OCI-LY1 (cell line): Measurements from ENCODE around the gene SHISA4.

Experiments
- H2AFZ ChIP-seq: fragments of 200-600 bp; sonication (generic), shearing (Covaris generic); 2 replicates; pipeline ENCODE4 v1.6.0; 2014; ENCODE audit warnings: antibody characterized with exemption, mild to moderate bottlenecking, low read length
- H3F3A ChIP-seq: fragments of 200-600 bp; sonication (generic), shearing (Covaris generic); 2 replicates; pipeline ENCODE4 v1.6.0; 2014; ENCODE audit warnings: mild to moderate bottlenecking, antibody characterized with exemption, low read length, moderate library complexity; ENCODE audit not compliant: insufficient read depth
- H3K27ac ChIP-seq: fragments of 200-600 bp; sonication (generic); 2 replicates; pipeline ENCODE4 v1.5.1; 2014; ENCODE audit warnings: low read length, mixed run types, mild to moderate bottlenecking, low read depth; ENCODE audit not compliant: poor library complexity, severe bottlenecking
- H3K27me3 ChIP-seq: fragments of 200-600 bp; sonication (generic); 2 replicates; pipeline ENCODE4 v1.6.0; 2014; ENCODE audit warnings: antibody characterized with exemption, mild to moderate bottlenecking, low read length, moderate library complexity; ENCODE audit not compliant: insufficient read depth
- H3K36me3 ChIP-seq: fragments of 200-600 bp; sonication (generic); 2 replicates; pipeline ENCODE4 v1.6.1; 2014; ENCODE audit warnings: mild to moderate bottlenecking, antibody characterized with exemption, low read length, moderate library complexity, mixed read lengths; ENCODE audit not compliant: insufficient read depth
- H3K4me1 ChIP-seq: fragments of 200-600 bp; sonication (generic); 2 replicates; pipeline ENCODE4 v1.5.1; 2014; ENCODE audit warnings: mild to moderate bottlenecking, low read length, moderate library complexity; ENCODE audit not compliant: insufficient read depth, severe bottlenecking
- H3K4me2 ChIP-seq: fragments of 200-600 bp; sonication (generic), shearing (Covaris generic); 2 replicates; pipeline ENCODE4 v1.6.1; 2014; ENCODE audit warnings: low read length
- H3K4me3 ChIP-seq: fragments of 200-600 bp; sonication (generic); 2 replicates; pipeline ENCODE4 v1.5.1; 2014; ENCODE audit warnings: low read length, low read depth, mild to moderate bottlenecking, mixed read lengths; ENCODE audit not compliant: poor library complexity, severe bottlenecking
- H3K79me2 ChIP-seq: fragments of 200-600 bp; shearing (Covaris generic); 2 replicates; pipeline ENCODE4 v1.6.1; 2016; ENCODE audit warnings: mixed run types, low read length, mixed read lengths; ENCODE audit not compliant: insufficient read depth
- H3K9ac ChIP-seq: fragments of 200-600 bp; sonication (generic), shearing (Covaris generic); 2 replicates; pipeline ENCODE4 v1.6.1; 2014; ENCODE audit warnings: mild to moderate bottlenecking, low read length, mixed read lengths
- H3K9me2 ChIP-seq: fragments of 200-600 bp; sonication (generic), shearing (Covaris generic); 2 replicates; pipeline ENCODE4 v1.6.1; 2014; ENCODE audit warnings: low read depth, mild to moderate bottlenecking, low read length, mixed read lengths
- H3K9me3 ChIP-seq: fragments of 200-600 bp; shearing (Covaris generic); 2 replicates; pipeline ENCODE4 v1.6.1; 2014; ENCODE audit warnings: low read length, mixed read lengths
- H4K20me1 ChIP-seq: fragments of 200-600 bp; sonication (generic), shearing (Covaris generic); 2 replicates; pipeline ENCODE4 v1.6.0; 2016; ENCODE audit warnings: mild to moderate bottlenecking, low read length; ENCODE audit not compliant: insufficient read depth
- EZH2 ChIP-seq: fragments of 200-600 bp; sonication (generic), shearing (Covaris generic); IDR thresholded peaks from 2 replicates; pipeline ENCODE4 v1.8.0; 2017; ENCODE audit warnings: borderline replicate concordance, mixed run types, mild to moderate bottlenecking, antibody characterized with exemption, low read length, moderate library complexity, mixed read lengths
- TF ChIP-seq, protein P1 (sequence below): fragments of 200-600 bp; sonication (generic), shearing (Covaris generic); IDR thresholded peaks from 2 replicates; pipeline ENCODE4 v1.5.1; 2017; ENCODE audit warnings: mild to moderate bottlenecking, antibody characterized with exemption, low read length, moderate library complexity, mixed read lengths

SHISA4 gene

DNA sequence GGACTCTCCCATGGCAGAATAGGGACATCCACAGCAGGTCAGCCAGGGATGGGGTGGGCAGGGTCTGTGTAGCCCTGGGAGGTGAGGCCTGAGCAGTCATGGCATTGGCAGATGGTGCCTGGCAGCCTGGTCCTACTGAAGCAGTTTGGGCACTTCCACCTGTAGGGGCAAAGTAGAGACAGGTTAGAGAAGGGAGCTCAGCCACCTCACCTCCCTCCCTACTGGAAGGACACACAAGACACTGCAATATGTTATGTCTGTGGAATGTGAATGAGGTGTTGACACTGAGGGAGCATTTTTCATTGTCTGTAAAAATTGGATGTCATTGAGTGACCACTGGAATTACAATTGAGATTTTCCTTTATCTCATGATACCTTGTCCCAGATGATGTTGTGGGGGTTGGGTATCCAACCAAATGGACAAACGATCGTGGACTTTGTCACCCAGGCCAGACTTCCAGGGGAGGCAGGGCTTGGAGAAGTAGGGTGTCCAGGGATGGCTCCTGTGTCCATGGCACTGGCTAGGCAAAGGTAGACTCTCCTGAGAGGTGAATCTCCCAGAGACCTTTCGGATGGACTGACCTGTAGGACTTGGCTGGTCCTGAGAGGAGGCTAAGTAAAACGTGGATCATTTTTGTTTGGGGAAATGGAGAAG, 9.7 kb downstream of the SHISA4 start:
- H3K27ac ChIP-seq: no peak overlapping the region
- H3K4me1 ChIP-seq: no peaks in the 10 kb centered on the region
- H3K4me2 ChIP-seq: no peak overlapping the region
- no peaks in the 10 kb centered on the region for H3K36me3 ChIP-seq
- no peak overlapping the region for H2AFZ ChIP-seq
- H3K9me2 ChIP-seq: no peaks in the 10 kb centered on the region
- H3K79me2 ChIP-seq: no peaks in the 10 kb centered on the region
- TF ChIP-seq, protein P1, sequence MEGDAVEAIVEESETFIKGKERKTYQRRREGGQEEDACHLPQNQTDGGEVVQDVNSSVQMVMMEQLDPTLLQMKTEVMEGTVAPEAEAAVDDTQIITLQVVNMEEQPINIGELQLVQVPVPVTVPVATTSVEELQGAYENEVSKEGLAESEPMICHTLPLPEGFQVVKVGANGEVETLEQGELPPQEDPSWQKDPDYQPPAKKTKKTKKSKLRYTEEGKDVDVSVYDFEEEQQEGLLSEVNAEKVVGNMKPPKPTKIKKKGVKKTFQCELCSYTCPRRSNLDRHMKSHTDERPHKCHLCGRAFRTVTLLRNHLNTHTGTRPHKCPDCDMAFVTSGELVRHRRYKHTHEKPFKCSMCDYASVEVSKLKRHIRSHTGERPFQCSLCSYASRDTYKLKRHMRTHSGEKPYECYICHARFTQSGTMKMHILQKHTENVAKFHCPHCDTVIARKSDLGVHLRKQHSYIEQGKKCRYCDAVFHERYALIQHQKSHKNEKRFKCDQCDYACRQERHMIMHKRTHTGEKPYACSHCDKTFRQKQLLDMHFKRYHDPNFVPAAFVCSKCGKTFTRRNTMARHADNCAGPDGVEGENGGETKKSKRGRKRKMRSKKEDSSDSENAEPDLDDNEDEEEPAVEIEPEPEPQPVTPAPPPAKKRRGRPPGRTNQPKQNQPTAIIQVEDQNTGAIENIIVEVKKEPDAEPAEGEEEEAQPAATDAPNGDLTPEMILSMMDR: no peak
- TF ChIP-seq EZH2: no peak
- H3F3A ChIP-seq: no peaks in the 10 kb centered on the region
- no peaks in the 10 kb centered on the region for H4K20me1 ChIP-seq
- H3K9ac ChIP-seq: no peak overlapping the region
- H3K27me3 ChIP-seq: no peaks in the 10 kb centered on the region; the same call in 1 of the 2 replicates
- no peak overlapping the region for H3K4me3 ChIP-seq
- no peaks in the 10 kb centered on the region for H3K9me3 ChIP-seq

DNA sequence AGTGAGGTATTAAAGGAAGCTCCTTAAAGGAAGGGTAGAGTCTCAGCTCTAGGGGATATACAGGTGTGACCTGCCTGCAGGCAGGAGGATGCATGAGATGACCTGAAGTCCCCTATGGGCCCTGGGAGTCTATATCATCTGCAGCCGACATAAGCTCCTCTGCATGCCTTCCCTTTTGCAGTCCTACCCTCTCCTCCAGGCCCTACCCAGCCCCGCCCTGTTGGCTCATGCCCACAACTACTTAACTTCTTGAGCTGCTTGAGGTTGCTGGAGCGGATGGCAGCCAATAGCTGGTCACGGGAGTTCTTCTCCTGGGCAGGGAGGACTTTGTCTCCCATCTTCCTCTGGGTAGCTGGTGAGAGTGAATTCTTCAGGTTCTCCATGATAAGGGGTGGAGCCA, 10.3 kb downstream of the SHISA4 start:
- H3K4me3 ChIP-seq: no peak overlapping the region
- H3F3A ChIP-seq: no peaks in the 10 kb centered on the region
- H3K36me3 ChIP-seq: no peaks in the 10 kb centered on the region
- H3K4me1 ChIP-seq: no peaks in the 10 kb centered on the region
- no peaks in the 10 kb centered on the region for H3K9me3 ChIP-seq
- no peaks in the 10 kb centered on the region for H3K27me3 ChIP-seq
- no peaks in the 10 kb centered on the region for H3K9me2 ChIP-seq
- H4K20me1 ChIP-seq: no peaks in the 10 kb centered on the region
- H2AFZ ChIP-seq: no peak overlapping the region
- H3K4me2 ChIP-seq: no peak overlapping the region
- TF ChIP-seq, protein P1: no peak
- no peak for TF ChIP-seq EZH2
- H3K9ac ChIP-seq: no peak overlapping the region
- H3K79me2 ChIP-seq: no peaks in the 10 kb centered on the region
- H3K27ac ChIP-seq: no peak overlapping the region

DNA sequence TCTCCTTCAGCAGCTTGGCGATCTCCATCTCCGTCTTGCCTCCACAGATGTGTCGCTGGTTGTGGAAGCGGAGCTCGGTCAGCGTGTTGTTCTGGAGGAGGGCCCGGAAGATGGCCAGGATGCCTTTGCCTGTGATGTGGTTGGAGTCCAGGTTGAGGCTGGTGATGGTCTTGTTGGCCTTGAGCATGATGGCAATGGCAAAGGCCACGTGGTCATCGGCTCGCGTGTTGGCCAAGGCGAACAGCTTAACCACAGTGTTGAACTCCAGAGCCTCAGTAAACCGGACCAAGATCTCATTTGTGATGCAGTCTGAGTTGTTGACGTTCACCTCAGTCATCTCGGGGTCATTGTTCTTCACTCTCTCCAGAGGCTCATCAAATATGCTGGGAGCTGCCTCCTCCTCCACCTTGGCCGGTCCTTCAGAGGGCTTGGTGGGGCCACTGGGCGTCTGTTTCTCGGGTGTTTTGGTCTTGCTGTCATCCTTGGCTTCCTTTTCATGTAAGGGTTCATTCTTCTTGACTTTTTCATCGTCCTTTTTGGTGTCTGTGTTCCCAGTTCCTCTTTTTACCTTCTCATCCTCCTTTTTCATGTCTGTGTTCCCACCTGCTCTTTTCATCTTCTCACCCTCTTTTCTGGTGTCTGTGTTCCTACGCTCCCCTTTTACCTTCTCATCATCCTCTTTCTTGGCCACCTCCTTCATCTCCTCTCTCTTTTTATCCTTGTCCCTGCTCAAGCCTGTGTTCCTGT, 11.2 kb downstream of the SHISA4 start:
- Histone ChIP-seq H3K27ac (no peak overlapping the region), H3K9me2 (no peaks in the 10 kb centered on the region), H2AFZ (no peak overlapping the region), H4K20me1 (no peaks in the 10 kb centered on the region), H3K36me3 (no peaks in the 10 kb centered on the region), H3K4me1 (no peaks in the 10 kb centered on the region), H3K27me3 (no peaks in the 10 kb centered on the region), H3F3A (no peaks in the 10 kb centered on the region), H3K4me3 (no peak overlapping the region), H3K4me2 (no peak overlapping the region), H3K9me3 (no peaks in the 10 kb centered on the region), H3K79me2 (no peaks in the 10 kb centered on the region), H3K9ac (no peak overlapping the region)
- TF ChIP-seq, protein P1: no peak
- no peak for TF ChIP-seq EZH2
